Pancreas (tissue), 10 donors: ENCODE results near the gene MSX1. TPM values are rescaled to one million over a fixed set of nuclear protein-coding genes. Genes with fewer than 3 reads are reported as not detected.
A peak's percentile ranks its signal among the peaks of the same experiment; 100 is the strongest.

Source experiments
- ATAC-seq, 4 donors: fragments of 200-7000 bp; cut with Tn5 transposase; one replicate each; pipeline versions ENCODE4 v1.8.0 to v1.9.1; 2020; ENCODE audit warnings: mild to moderate bottlenecking in 4 of 4, moderate library complexity in 4 of 4
- DNase-seq, 6 donors: peaks; one replicate each; pipeline ENCODE4 v3.0.0-alpha.2; 2020
- FAIRE-seq: peaks from 2 replicates; lab custom pipeline; 2012; peaks lifted over from hg19 to GRCh38; lab: Jason Lieb, UNC
- H3K27ac ChIP-seq, 4 donors: fragments of 200-600 bp; sonication (generic); 1 replicate in 3 of 4; 2 replicates in 1 of 4; pipeline versions ENCODE4 v1.5.0 to v1.8.0; 2020
- H3K27me3 ChIP-seq, 4 donors: fragments of 200-600 bp; one replicate each; pipeline ENCODE4 v1.8.0; 2021
- H3K36me3 ChIP-seq, 3 donors: fragments of 200-600 bp; sonication (generic) in 1 of 3; one replicate each; pipeline versions ENCODE4 v1.5.0 to v1.8.0; 2020 to 2021
- H3K4me1 ChIP-seq, 3 donors: fragments of 200-600 bp; one replicate each; pipeline ENCODE4 v1.8.0; 2021
- H3K4me3 ChIP-seq, 4 donors: fragments of 200-600 bp; sonication (generic) in 2 of 4; one replicate each; pipeline versions ENCODE4 v1.5.0 to v1.8.0; 2020 to 2021
- H3K9me3 ChIP-seq, 4 donors: fragments of 200-600 bp; one replicate each; pipeline ENCODE4 v1.8.0; 2021
- CTCF ChIP-seq, 4 donors: fragments of 200-600 bp; sonication (generic) in 3 of 4; IDR thresholded peaks; one replicate each; pipeline versions ENCODE4 v1.5.0 to v1.8.0; 2021; ENCODE audit warnings: antibody characterized with exemption in 4 of 4
- WGBS, 2 donors: extraction: QIAGEN DNeasy Blood & Tissue Kit; methylation state at CpG; one replicate each; pipeline ENCODE4 v1.1.7; 2013; 5-methylcytosine and 5-hydroxymethylcytosine counted together
- intact Hi-C, 3 donors: fragments of 100-400 bp; cut with DNase I; formaldehyde crosslinking; loops; one replicate each; pipeline versions ENCODE4 v1.11.1 to v1.14.2; 2022
- polyA plus RNA-seq, 2 donors: library from polyadenylated mRNA; stranded (reverse); fragments of 200-250 nt; gene quantifications; one replicate each; pipeline ENCODE4 v1.2.3, GENCODE V29; 2013
- total RNA-seq, 6 donors: library from RNA; stranded (reverse); fragmentation: NEBNext Ultra II Directional in 4 of 6; extraction: Animal tissue kit (Norgen Biotek cat#: 25700) in 4 of 6; gene quantifications; one replicate each; pipeline versions ENCODE4 v1.2.1 to v1.2.4, GENCODE V29; 2021 to 2023
- donor health status: healthy with polysubstance abuse.
- donor health status: DM: no; HTN: no; CAD: no; lungs with moderate emphysema.
- donor health status: DM: no; HTN: no; CAD: no.
- donor health status: control.
- donor health status: control.
- donor health status: Bipolar disorder and iron deficiency.
- donor health status: DM: yes; HTN: yes; CAD: no.
- donor health status: DM: no; HTN: no; CAD: no.
- donor health status: DM: no; HTN: no; CAD: no.
- donor health status: DM: yes; HTN: yes; CAD: no.

Gene MSX1
- total RNA-seq (1 to 10 TPM in 3 of 6 donors, under 1 TPM in 3; 0.51 to 1.4 (median 0.99) TPM), polyA plus RNA-seq (1 to 10 TPM; 1.5 to 2.7 TPM)

GRCh38 chr4:4859325-4859798, at the start of gene MSX1:
Gene MSX1, plus strand, starts transcription at chr4:4859665. Its CDS starts 235 bp downstream, at chr4:4859900.
- no peak for TF ChIP-seq CTCF (IDR thresholded peaks at IDR 0.05)
- WGBS, 2 donors, result 1% methylated on average over 30 to 44 of the region's 44 CpGs
- FAIRE-seq (no peak), ATAC-seq (peak; percentile 94 to 96 (median 94)), DNase-seq (peak; percentile 76 to 95 (median 86))
- Histone ChIP-seq H3K4me1 (peaks cover 0 to 4% (median 0%) of the 10 kb centered on the region in 3 donors), H3K4me3 (peak within 1 kb of the TSS; percentile 55 to 84 (median 60)), H3K27ac (peak within 1 kb of the TSS in 1 of 4 donors; percentile 36), H3K27me3 (peaks cover 0 to 48% (median 19%) of the 10 kb centered on the region in 4 donors), H3K9me3 (no peaks in the 10 kb centered on the region), H3K36me3 (no peaks in the 10 kb centered on the region)
- intact Hi-C loops, result no loop called here

GRCh38 chr4:4810092-4810774, 49.2 kb upstream of the MSX1 start:
- no peak for FAIRE-seq
- no peaks in the 10 kb centered on the region for H3K27me3 ChIP-seq
- no peak overlapping the region for H3K27ac ChIP-seq
- intact Hi-C loops, result no loop called here
- DNase-seq, result no peak
- H3K9me3 ChIP-seq, result no peaks in the 10 kb centered on the region
- no peaks in the 10 kb centered on the region for H3K36me3 ChIP-seq
- 72 to 77% methylated on average over 8 of the region's 8 CpGs for WGBS, 2 donors
- no peak overlapping the region for H3K4me3 ChIP-seq
- no peak for ATAC-seq
- no peak for TF ChIP-seq CTCF (IDR thresholded peaks at IDR 0.05)
- H3K4me1 ChIP-seq, result no peaks in the 10 kb centered on the region

GRCh38 chr4:4810778-4811177, 48.7 kb upstream of the MSX1 start:
- no peak for ATAC-seq
- intact Hi-C loops, result no loop called here
- H3K4me3 ChIP-seq, result no peak overlapping the region
- no peaks in the 10 kb centered on the region for H3K36me3 ChIP-seq
- TF ChIP-seq CTCF (IDR thresholded peaks at IDR 0.05), result no peak
- H3K27me3 ChIP-seq, result no peaks in the 10 kb centered on the region
- H3K4me1 ChIP-seq, result no peaks in the 10 kb centered on the region
- H3K27ac ChIP-seq, result no peak overlapping the region
- no peak for DNase-seq
- FAIRE-seq, result no peak
- H3K9me3 ChIP-seq, result no peaks in the 10 kb centered on the region

GRCh38 chr4:4812145-4812794, 47.2 kb upstream of the MSX1 start:
- no peak for FAIRE-seq
- ATAC-seq, result no peak
- TF ChIP-seq CTCF (IDR thresholded peaks at IDR 0.05), result no peak
- no peaks in the 10 kb centered on the region for H3K36me3 ChIP-seq
- no peaks in the 10 kb centered on the region for H3K4me1 ChIP-seq
- no peaks in the 10 kb centered on the region for H3K27me3 ChIP-seq
- 48 to 56% methylated on average over 4 of the region's 4 CpGs for WGBS, 2 donors
- intact Hi-C loops, result no loop called here
- H3K9me3 ChIP-seq, result no peaks in the 10 kb centered on the region
- no peak overlapping the region for H3K4me3 ChIP-seq
- H3K27ac ChIP-seq, result no peak overlapping the region
- no peak for DNase-seq
